ENCODE data around the gene IRF4.

- TF ChIP-seq YY1 (IDR thresholded peaks at IDR 0.05; ENCODE audit: low read depth): no peak
- TF ChIP-seq REST (IDR thresholded peaks at IDR 0.05; ENCODE audit: low read depth): no peak
- no peak for TF ChIP-seq EP300 (IDR thresholded peaks at IDR 0.05; ENCODE audit: borderline replicate concordance)
- no peak for TF ChIP-seq TCF12 (IDR thresholded peaks at IDR 0.05; ENCODE audit: low read depth)
- TF ChIP-seq RAD21 (IDR thresholded peaks at IDR 0.05; ENCODE audit: low read depth): no peak
- no peak for TF ChIP-seq ZBTB7A (IDR thresholded peaks at IDR 0.05; ENCODE audit: low read depth)
- TF ChIP-seq TAF1 (IDR thresholded peaks at IDR 0.05; ENCODE audit: low read depth): no peak
These were observed 30.7 kb upstream of the IRF4 start for GRCh38 chr6:360764-361373.
